T-helper 9 cell (primary cell): Measurements from ENCODE around the gene SNX9.

Source experiments
- DNase-seq: peaks from one replicate; pipeline ENCODE4 v3.0.0-alpha.2; 2020

SNX9 gene

DNA sequence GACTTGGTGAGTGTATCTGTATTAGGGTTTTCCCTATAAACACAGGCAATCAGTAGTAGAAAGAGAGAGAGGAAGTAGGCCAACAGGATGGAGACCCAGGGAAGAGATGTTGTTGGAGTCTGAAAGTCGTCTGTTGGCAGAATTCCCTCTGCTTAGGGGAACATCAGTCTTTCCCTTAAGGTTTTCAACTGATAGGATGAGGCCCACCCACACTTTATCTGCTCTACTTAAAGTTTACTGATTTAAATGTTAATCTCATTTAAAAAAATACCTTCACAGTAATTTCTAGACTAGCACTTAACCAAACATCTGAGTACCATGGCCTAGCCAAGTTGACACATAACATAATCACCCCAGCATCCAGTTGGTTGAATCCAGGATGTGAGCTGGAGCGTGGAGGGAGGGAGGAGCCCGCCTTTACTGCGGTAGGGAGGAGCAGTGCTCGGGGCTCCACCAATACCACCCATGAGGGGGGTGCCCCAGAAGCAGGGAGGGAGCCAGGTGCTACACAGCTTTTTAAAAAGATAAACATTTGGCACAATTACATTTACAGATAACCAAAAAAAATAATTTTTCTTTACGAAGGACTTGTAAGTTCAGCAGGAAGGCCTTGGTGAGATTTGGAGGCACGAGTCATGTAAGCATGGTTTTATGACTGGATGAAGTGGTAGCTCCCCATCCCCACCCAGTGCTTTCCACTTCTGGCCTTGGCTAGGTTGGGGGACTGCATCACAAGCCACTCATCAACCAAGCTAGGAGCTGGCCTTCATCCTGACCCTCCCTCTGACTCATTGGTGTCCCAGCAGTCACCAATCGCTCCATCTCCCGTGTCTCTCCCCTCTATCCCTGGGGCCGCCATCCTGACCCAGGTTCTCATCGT lies 18.4 kb upstream of the SNX9 start:
- DNase-seq, result no peak

GRCh38 chr6:157806131-157806855 lies 16.8 kb upstream of the SNX9 start:
- DNase-seq, result no peak

GRCh38 chr6:157806856-157807215 lies 16.2 kb upstream of the SNX9 start:
- no peak for DNase-seq

GRCh38 chr6:157808405-157808950 lies 14.6 kb upstream of the SNX9 start:
- DNase-seq, result no peak

DNA sequence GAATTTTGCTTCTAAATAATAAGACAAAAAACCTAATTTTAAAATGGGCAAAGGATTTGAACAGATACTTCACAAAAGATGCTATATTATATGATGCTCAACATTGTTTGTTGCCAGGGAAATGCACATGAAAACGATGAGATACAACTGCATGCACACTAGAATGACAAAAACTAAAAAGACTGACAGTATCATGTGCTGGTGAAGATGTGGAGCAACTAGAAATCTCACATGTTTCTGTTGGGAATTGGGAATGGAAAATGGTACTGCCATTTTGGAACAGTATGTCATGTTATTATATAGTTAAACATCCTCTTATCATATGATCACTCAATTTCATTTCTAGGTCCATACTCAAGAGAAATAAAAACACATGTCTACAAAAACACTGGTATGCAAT lies 13.4 kb upstream of the SNX9 start:
- DNase-seq, result no peak

DNA sequence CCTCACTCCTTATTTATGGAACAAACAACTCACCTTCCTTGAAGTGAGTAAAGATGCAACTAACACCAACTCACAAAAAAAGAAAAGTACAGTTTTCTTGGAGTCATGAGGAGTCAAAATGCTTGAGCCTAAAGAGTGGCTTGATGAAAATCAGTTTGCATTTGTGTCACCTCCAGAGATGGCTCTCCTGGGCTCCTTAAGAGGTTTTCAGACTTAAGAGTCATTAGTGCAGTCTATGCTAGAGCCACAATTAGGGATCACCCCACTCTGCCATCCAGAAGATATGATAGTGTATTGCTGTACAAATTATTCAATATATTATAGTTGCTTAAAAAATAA lies 11.9 kb upstream of the SNX9 start:
- no peak for DNase-seq

DNA sequence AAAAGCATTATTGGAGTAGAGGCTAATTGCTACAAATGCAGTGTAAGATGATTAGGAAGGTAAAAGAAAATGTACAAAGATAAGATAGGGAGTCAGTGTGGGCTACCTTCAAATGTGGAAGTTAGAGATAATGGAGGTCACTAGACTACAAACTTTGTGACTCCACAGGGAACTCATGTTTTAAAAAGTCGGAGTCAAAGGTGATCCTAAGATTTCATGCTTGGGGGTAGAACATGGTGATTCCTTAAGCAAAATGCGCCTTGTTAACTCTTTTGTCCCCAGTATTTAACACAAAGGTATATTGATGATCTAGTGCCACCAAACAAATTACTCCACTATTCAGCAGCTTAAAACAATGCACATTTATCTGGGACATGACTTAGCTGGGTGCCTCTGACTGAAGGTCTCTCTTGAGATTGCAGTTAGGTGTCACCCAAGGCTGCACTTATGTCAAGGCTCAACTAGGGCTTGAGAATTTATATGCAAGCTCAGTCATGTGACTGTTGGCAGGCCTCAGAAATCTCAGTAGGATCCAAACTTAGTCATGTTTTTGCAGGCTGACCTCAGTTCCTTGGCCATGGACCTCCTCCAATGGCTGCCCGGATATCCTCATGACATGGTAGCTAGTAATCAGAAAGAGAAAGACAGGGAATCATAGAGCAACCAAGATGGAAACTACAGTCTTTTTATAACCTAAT lies 11.4 kb upstream of the SNX9 start:
- no peak for DNase-seq

GRCh38 chr6:157812425-157813171 lies 10.4 kb upstream of the SNX9 start:
- DNase-seq, result no peak

DNA sequence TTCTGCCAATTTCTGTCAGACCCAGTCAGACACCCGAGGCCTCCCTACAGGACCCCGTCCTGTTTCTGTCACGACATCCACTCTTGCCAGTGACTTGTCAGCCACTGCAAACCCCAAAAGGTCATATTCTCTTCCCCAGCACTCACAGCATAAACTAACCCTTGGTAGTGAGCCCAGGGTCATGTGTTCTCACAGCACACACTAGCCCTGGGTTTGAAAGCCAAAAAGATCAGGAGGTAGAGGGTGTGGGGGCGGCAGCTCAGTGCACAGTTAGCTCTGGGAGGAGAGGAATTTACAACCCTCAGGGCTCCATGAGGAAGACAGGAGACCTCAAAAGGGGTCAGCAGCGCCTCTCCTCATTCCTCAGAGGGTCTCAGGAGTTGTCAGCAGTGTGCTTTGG lies 9.9 kb upstream of the SNX9 start:
- DNase-seq, result no peak

DNA sequence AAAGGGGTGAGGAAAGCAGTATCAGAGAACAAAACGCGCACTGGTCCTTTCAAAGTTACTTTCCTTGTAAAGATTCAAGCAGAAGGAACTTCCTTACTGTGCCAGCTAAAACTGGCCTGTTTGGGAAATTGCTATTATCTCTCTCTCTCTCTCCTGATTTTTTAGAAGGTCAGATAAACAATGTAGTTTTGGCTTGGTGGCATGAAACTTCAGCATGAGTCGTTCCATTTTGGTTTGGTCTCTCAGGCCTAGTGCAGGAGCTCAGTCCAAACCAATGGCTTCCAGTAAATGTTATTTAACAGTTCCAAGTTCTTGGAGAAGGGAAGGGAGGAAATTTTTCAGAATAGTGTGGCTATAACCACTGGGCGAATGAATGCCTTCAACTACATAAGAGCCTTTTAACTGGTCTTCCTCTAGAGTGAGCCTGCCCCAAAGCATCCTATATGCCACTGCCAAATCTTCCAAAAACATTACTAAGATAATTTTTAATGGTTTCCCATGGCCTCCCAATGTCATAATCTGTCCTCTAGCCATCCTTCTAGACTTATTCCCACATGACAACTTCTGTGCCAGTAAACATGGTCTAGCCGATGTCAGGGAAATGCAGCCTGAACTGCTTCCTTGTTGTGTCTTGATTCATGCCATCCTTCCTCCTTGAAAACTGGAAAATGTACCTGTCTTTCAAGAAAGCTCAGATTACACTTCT lies 9.1 kb upstream of the SNX9 start:
- DNase-seq, result no peak

GRCh38 chr6:157814883-157815282 lies 8.2 kb upstream of the SNX9 start:
- DNase-seq, result no peak

DNA sequence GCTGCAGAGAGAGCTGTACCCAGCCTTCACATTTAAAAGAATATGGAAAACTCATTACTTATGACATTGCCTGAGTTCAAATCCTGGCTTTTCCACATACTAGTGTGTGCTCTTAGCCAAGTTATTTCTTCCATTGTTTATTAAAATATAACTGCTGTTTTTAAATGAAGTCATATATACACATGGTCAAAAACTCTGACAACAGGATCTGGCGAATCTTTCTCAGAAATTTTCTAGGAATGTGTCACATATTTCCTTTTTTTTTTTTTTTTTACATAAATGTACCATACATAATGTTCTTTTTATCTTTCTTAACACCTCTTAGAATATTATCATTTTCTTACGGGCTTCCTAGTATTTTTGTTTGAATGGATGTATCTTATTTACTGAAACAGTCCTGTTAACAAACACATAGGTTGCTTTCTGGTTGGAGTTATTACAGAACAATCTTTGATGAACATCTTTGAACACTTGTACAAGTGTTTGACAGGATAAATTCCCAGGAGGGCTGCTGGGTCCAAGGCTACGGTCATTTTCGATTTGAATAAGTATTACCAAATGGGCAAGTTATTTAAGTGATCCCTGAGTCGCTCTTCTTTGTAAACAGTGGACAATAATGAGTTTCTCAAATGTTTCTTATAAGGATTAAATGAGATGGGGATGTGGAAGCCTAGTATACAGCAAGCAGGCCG lies 1.6 kb upstream of the SNX9 start:
- no peak for DNase-seq

- DNase-seq, result no peak
Observed at GRCh38 chr6:157822245-157823000, 623 bp upstream of the SNX9 start.

DNA sequence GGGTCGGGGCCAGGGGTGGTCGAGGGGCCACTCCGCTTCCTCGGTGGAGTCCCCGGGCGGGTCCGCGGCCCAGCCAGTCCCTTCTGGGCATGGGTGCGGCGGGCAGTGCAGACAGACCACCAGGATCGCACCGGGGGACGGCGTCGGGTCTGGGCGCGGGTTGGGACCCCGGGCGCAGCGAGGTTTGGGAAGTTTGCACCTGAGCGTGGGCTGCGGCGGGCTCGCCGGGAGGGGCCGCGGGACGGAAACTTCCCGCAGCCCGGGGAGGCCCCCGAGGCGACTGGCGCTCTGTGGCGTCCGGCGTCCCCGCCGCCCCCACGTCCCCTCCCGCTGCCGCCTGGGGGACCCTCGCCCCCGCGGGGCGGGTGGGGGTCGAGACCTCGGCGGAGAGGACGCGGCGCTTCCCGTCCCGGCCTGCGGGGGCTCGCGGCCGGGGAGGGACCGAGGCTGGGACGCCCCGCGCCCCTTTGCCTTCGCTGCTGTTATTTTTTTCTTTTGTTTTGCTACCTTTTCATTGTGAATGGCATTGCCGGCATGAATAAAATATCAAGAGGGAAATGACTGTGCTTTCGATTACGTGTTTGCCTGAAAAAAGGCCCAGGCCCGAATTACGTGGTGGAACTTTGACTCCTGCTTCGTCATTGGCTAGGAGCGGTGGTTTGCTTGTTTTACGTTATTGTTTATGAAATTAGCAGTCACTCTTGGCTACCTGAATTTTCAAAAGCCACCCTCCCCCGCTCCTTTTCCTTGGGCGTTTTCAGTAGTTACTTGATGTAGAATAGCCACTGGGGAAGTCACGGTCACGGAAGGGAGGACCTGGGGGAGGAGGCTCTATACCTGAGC lies 703 bp downstream of the SNX9 start:
- peak; percentile 52 for DNase-seq

- no peak for DNase-seq
Observed at GRCh38 chr6:157825243-157825904, 2.3 kb downstream of the SNX9 start.

DNA sequence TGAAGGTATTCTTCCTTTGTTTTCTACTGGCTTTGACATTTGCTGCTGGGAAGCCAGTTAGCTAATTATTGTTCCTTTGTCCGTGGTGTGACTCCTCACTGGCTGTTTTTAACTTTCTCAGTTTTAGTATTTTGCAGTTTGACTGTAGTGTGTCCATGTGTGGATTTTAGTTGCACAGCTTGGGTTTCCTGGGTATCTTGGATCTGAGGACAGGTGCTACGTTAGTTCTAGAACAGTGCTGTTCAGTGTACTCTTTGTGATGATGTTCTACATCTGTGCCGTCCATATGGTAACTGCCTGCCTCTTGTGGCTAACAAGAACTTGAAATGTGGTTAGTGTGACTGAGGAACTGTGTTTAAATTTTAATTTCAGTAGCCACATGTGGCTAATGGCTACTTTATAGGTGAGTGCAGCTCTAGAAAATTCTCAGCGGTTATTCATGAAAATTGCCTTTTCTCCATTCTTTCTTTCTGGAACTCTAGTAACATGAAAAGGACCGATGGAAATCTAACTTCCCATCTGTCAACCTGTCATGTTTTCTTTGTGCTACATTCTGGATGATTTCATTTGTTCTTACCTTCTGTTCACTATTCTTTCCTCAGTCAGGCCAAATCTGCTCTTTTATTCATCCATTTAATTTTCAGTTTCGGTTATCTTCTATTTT lies 7.4 kb downstream of the SNX9 start:
- no peak for DNase-seq

GRCh38 chr6:157831018-157831369 lies 7.9 kb downstream of the SNX9 start:
- no peak for DNase-seq

- no peak for DNase-seq
Observed at GRCh38 chr6:157831424-157832249, 8.6 kb downstream of the SNX9 start.
